A673 (cell line): Measurements from ENCODE around the gene RFTN1. TPM values are rescaled to one million over a fixed set of nuclear protein-coding genes. Genes with fewer than 3 reads are reported as not detected.

Experiments used
- BruUV-seq: library from RNA; stranded (reverse); fragments of 400-500 nt; replicated peaks from 2 replicates; lab custom pipeline; 2021; lab: Mats Ljungman, UMichigan
- CTCF ChIA-PET: fragments of 300-600 bp; sonication (Branson Sonifier 250); formaldehyde crosslinking; loops from one replicate; lab custom pipeline; 2022; ENCODE audit warnings: antibody characterized with exemption; lab: Charles Lee
- POLR2A ChIA-PET: fragments of 300-600 bp; sonication (Branson Sonifier 250); formaldehyde crosslinking; loops from one replicate; lab custom pipeline; 2022; ENCODE audit warnings: antibody characterized with exemption; ENCODE audit not compliant: low non-redundant PET; lab: Charles Lee
- DNase-seq: peaks from one replicate; pipeline ENCODE4 v3.0.0-alpha.2; 2015; ENCODE audit warnings: low spot score
- H3K27ac ChIP-seq: fragments of 200-600 bp; sonication (generic); 2 replicates; pipeline ENCODE4 v1.5.1; 2016; ENCODE audit warnings: mixed run types, low read depth, mild to moderate bottlenecking, mixed read lengths, antibody characterized with exemption, low read length; ENCODE audit not compliant: poor library complexity, severe bottlenecking
- H3K27me3 ChIP-seq: fragments of 200-600 bp; sonication (generic); replicated peaks from 2 replicates; pipeline ENCODE4 v1.6.1; 2017; ENCODE audit warnings: mixed run types, low read depth, mild to moderate bottlenecking, mixed read lengths, antibody characterized with exemption, low read length; ENCODE audit not compliant: insufficient read depth, poor library complexity
- H3K36me3 ChIP-seq: fragments of 200-600 bp; sonication (generic); 2 replicates; pipeline ENCODE4 v1.6.1; 2016; ENCODE audit warnings: mixed run types, mild to moderate bottlenecking, mixed read lengths, antibody characterized with exemption, low read length; ENCODE audit not compliant: insufficient read depth, poor library complexity, severe bottlenecking
- H3K4me1 ChIP-seq: fragments of 200-600 bp; sonication (generic); 2 replicates; pipeline ENCODE4 v1.6.1; 2017; ENCODE audit warnings: mixed run types, mild to moderate bottlenecking, mixed read lengths, antibody characterized with exemption, low read length; ENCODE audit not compliant: insufficient read depth, poor library complexity, severe bottlenecking
- H3K4me3 ChIP-seq: fragments of 200-600 bp; sonication (generic); 2 replicates; pipeline ENCODE4 v1.5.1; 2016; ENCODE audit warnings: low read depth, mixed run types, mild to moderate bottlenecking, mixed read lengths, low read length; ENCODE audit not compliant: poor library complexity, severe bottlenecking
- H3K9me3 ChIP-seq: fragments of 200-600 bp; sonication (generic); 2 replicates; pipeline ENCODE4 v1.6.1; 2016; ENCODE audit warnings: mixed run types, low read depth, mild to moderate bottlenecking, mixed read lengths, antibody characterized with exemption, low read length; ENCODE audit not compliant: poor library complexity, severe bottlenecking
- CTCF ChIP-seq: fragments of 300-800, 200-600 bp; sonication (generic); conservative IDR thresholded peaks from 2 replicates; pipeline ENCODE4 v1.5.1; 2017; ENCODE audit warnings: low read depth, mild to moderate bottlenecking, antibody characterized with exemption, low read length, moderate library complexity, mixed read lengths
- EZH2 ChIP-seq: fragments of 200-600 bp; sonication (generic); IDR thresholded peaks from 2 replicates; pipeline ENCODE4 v1.6.1; 2017; ENCODE audit warnings: borderline replicate concordance, low read depth, mild to moderate bottlenecking, mixed read lengths, antibody characterized with exemption, low read length; ENCODE audit not compliant: poor library complexity, severe bottlenecking
- intact Hi-C: fragments of 100-400 bp; cut with micrococcal nuclease; formaldehyde crosslinking; loops from one replicate; pipeline ENCODE4 v1.10.0; 2022; ENCODE audit not compliant: unreplicated experiment
- total RNA-seq: library from RNA; stranded (reverse); gene quantifications from 2 replicates; pipeline ENCODE4 v1.2.3, GENCODE V29; 2021

Gene RFTN1
- total RNA-seq, 1 experiment from 2014 or later, result 0.60 TPM

GRCh38 chr3:16512435-16513140 lies 911 bp downstream of the RFTN1 start:
- Histone ChIP-seq H3K4me1 (peaks cover 13% of the 10 kb centered on the region), H3K9me3 (no peaks in the 10 kb centered on the region), H3K27ac (no peak overlapping the region), H3K4me3 (peak overlapping the region; percentile 49), H3K36me3 (no peaks in the 10 kb centered on the region), H3K27me3 (peaks cover 37% of the 10 kb centered on the region)
- no TSS peak for BruUV-seq
- TF ChIP-seq CTCF (no peak), EZH2 (no peak)
- DNase-seq, result no peak
- ChIA-PET CTCF (no interaction called here), POLR2A (no interaction called here)
- intact Hi-C loops, result no loop called here

GRCh38 chr3:16511681-16512434 lies 1.6 kb downstream of the RFTN1 start:
- intact Hi-C loops, result no loop called here
- no peak for DNase-seq
- H3K4me1 ChIP-seq, result peaks cover 12% of the 10 kb centered on the region
- peaks cover 37% of the 10 kb centered on the region for H3K27me3 ChIP-seq
- H3K36me3 ChIP-seq, result no peaks in the 10 kb centered on the region
- H3K27ac ChIP-seq, result no peak overlapping the region
- no TSS peak for BruUV-seq
- no peak overlapping the region for H3K4me3 ChIP-seq
- no peak for TF ChIP-seq EZH2
- no peak for TF ChIP-seq CTCF
- H3K9me3 ChIP-seq, result no peaks in the 10 kb centered on the region
- CTCF ChIA-PET, result no interaction called here
- POLR2A ChIA-PET, result no interaction called here

GRCh38 chr3:16510620-16511319 lies 2.7 kb downstream of the RFTN1 start:
- DNase-seq, result no peak
- Histone ChIP-seq H3K36me3 (no peaks in the 10 kb centered on the region), H3K9me3 (no peaks in the 10 kb centered on the region), H3K4me1 (peaks cover under 1% of the 10 kb centered on the region), H3K27me3 (peaks cover 37% of the 10 kb centered on the region), H3K4me3 (no peak overlapping the region), H3K27ac (no peak overlapping the region)
- ChIA-PET CTCF (no interaction called here), POLR2A (no interaction called here)
- BruUV-seq, result no TSS peak
- intact Hi-C loops, result no loop called here
- TF ChIP-seq CTCF, result no peak
- no peak for TF ChIP-seq EZH2
